Endothelial cell (in vitro differentiated cells): ENCODE data around the gene KCNIP1. TPM values are rescaled to one million over a fixed set of nuclear protein-coding genes. Genes with fewer than 3 reads are reported as not detected.

Experiments
- DNase-seq: peaks from one replicate; pipeline ENCODE4 v3.0.0; 2021; ENCODE audit warnings: low spot score
- H3K27ac Mint-ChIP-seq: one replicate; pipeline ENCODE4 v1.8.0; 2021; ENCODE audit warnings: mixed read lengths, inconsistent platforms; ENCODE audit not compliant: unreplicated experiment
- H3K27me3 Mint-ChIP-seq: one replicate; pipeline ENCODE4 v1.8.0; 2021; ENCODE audit warnings: mild to moderate bottlenecking, moderate library complexity, mixed read lengths, inconsistent platforms; ENCODE audit not compliant: unreplicated experiment
- H3K36me3 Mint-ChIP-seq: one replicate; pipeline ENCODE4 v1.8.0; 2021; ENCODE audit warnings: mild to moderate bottlenecking, low read depth, mixed read lengths, inconsistent platforms; ENCODE audit not compliant: unreplicated experiment
- H3K4me1 Mint-ChIP-seq: one replicate; pipeline ENCODE4 v1.8.0; 2021; ENCODE audit warnings: mild to moderate bottlenecking, mixed read lengths, inconsistent platforms; ENCODE audit not compliant: unreplicated experiment
- H3K4me3 Mint-ChIP-seq: one replicate; pipeline ENCODE4 v1.8.0; 2021; ENCODE audit warnings: mild to moderate bottlenecking, mixed read lengths, inconsistent platforms; ENCODE audit not compliant: unreplicated experiment
- H3K9me3 Mint-ChIP-seq: one replicate; pipeline ENCODE4 v1.8.0; 2021; ENCODE audit warnings: mixed read lengths, inconsistent platforms; ENCODE audit not compliant: unreplicated experiment
- total RNA-seq: library from RNA; stranded (reverse); fragmentation: NEBNext Ultra II Directional; extraction: Animal tissue kit (Norgen Biotek cat#: 25700); gene quantifications from one replicate; pipeline ENCODE4 v1.2.1, GENCODE V29; 2021; ENCODE audit not compliant: unreplicated experiment
- TF ChIP-seq, protein P1 (sequence below): fragments of 200-600 bp; sonication (generic); IDR thresholded peaks from one replicate; pipeline ENCODE4 v1.5.0; 2021; ENCODE audit warnings: antibody characterized with exemption; ENCODE audit not compliant: unreplicated experiment

Gene KCNIP1
- total RNA-seq, 1 donor from 2014 or later, result 6.1 TPM

DNA sequence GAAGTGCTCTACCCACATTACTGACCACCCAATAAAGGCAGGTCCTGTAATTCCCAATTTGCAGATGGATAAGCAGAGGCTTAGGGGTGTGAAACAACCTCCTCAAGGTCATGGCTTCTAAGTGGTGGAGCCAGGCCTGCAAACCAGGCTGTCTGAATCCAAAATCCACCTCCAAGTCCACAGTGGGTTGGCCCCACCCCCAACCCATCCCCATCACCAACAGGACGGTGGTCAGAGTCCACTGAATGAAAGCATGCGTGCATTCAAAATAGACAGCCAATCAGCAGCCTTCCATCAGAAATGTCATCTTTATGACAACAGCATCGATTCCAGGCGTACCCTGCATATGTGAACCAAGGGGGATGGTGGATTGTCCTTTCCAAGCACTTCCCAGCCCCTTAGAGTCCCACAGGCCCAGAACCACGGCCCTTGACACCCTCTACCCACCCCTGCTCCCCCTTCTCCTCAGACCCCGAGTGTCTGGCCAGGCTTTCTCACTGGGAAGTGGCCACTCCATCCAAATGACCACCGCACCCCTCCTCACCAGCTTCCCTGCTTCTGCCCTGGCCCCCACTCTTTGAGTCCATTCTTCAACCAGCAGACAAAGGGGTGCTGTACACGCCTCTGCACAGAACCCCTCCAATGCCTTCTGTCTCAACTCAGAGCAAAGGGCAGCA, 133.1 kb downstream of the KCNIP1 start:
- peaks cover 27% of the 10 kb centered on the region for H3K4me1 Mint-ChIP-seq
- H3K9me3 Mint-ChIP-seq, result no peaks in the 10 kb centered on the region
- no peaks in the 10 kb centered on the region for H3K36me3 Mint-ChIP-seq
- no peak overlapping the region for H3K27ac Mint-ChIP-seq
- DNase-seq, result no peak
- TF ChIP-seq, protein P1, sequence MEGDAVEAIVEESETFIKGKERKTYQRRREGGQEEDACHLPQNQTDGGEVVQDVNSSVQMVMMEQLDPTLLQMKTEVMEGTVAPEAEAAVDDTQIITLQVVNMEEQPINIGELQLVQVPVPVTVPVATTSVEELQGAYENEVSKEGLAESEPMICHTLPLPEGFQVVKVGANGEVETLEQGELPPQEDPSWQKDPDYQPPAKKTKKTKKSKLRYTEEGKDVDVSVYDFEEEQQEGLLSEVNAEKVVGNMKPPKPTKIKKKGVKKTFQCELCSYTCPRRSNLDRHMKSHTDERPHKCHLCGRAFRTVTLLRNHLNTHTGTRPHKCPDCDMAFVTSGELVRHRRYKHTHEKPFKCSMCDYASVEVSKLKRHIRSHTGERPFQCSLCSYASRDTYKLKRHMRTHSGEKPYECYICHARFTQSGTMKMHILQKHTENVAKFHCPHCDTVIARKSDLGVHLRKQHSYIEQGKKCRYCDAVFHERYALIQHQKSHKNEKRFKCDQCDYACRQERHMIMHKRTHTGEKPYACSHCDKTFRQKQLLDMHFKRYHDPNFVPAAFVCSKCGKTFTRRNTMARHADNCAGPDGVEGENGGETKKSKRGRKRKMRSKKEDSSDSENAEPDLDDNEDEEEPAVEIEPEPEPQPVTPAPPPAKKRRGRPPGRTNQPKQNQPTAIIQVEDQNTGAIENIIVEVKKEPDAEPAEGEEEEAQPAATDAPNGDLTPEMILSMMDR, result no peak
- H3K27me3 Mint-ChIP-seq, result peaks cover 10% of the 10 kb centered on the region
- H3K4me3 Mint-ChIP-seq, result no peak overlapping the region

DNA sequence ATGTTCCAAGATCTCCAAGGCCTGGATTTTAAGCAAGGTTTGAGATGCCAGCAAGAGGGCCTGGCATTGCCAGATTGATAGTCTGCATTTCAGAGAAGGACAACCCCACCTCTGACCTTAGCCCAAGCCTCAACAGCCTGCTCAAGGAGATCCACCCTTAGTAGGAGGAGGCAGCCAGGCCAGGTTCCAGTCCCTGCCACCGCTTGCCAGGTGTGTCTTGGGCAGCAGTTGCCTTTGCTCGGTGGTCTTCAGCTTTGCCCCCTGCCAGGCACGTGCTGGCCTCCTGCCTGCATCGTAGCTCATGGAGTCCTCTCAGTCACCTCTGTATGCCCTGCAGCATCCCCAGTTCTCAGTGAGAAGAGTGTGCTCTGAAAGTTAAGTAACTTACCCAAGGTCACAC, 134.2 kb downstream of the KCNIP1 start:
- Mint-ChIP-seq H3K9me3 (no peaks in the 10 kb centered on the region), H3K36me3 (no peaks in the 10 kb centered on the region), H3K27me3 (peaks cover 6% of the 10 kb centered on the region), H3K4me1 (peaks cover 17% of the 10 kb centered on the region), H3K4me3 (no peak overlapping the region), H3K27ac (no peak overlapping the region)
- TF ChIP-seq, protein P1, result no peak
- no peak for DNase-seq

- H3K36me3 Mint-ChIP-seq, result no peaks in the 10 kb centered on the region
- DNase-seq, result peak; percentile 88
- peaks cover 2% of the 10 kb centered on the region for H3K27me3 Mint-ChIP-seq
- H3K4me1 Mint-ChIP-seq, result peaks cover 13% of the 10 kb centered on the region
- no peaks in the 10 kb centered on the region for H3K9me3 Mint-ChIP-seq
- H3K4me3 Mint-ChIP-seq, result no peak overlapping the region
- H3K27ac Mint-ChIP-seq, result no peak overlapping the region
- TF ChIP-seq, protein P1, result peak; percentile 94
These were observed 134.8 kb downstream of the KCNIP1 start for GRCh38 chr5:170638454-170639220.

- TF ChIP-seq, protein P1, result no peak
- Mint-ChIP-seq H3K27ac (no peak overlapping the region), H3K9me3 (no peaks in the 10 kb centered on the region), H3K36me3 (no peaks in the 10 kb centered on the region), H3K4me1 (peaks cover 8% of the 10 kb centered on the region), H3K27me3 (peaks cover 2% of the 10 kb centered on the region), H3K4me3 (no peak overlapping the region)
- DNase-seq, result no peak
These were observed 135.6 kb downstream of the KCNIP1 start for GRCh38 chr5:170639221-170639925.
